Transverse colon (tissue), 4 donors: ENCODE results near the gene LARP4. TPM values are rescaled to one million over a fixed set of nuclear protein-coding genes. Genes with fewer than 3 reads are reported as not detected.
A peak's percentile ranks its signal among the peaks of the same experiment; 100 is the strongest.

ENCODE experiments used
- DNase-seq: peaks from one replicate; pipeline ENCODE4 v3.0.0-alpha.2; 2019
- H3K27ac ChIP-seq, 4 donors: fragments of 200-600 bp; sonication (generic); 2 replicates each; pipeline ENCODE4 v1.5.1; 2016 to 2018; ENCODE audit warnings: inconsistent platforms in 4 of 4
- H3K27me3 ChIP-seq: fragments of 200-600 bp; sonication (generic); 2 replicates; pipeline ENCODE4 v1.5.1; 2017; ENCODE audit warnings: inconsistent platforms
- H3K36me3 ChIP-seq, 4 donors: fragments of 200-600 bp; sonication (generic); 2 replicates each; pipeline ENCODE4 v1.5.1; 2017 to 2019; ENCODE audit warnings: inconsistent platforms in 4 of 4
- H3K4me1 ChIP-seq, 4 donors: fragments of 200-600 bp; sonication (generic); 2 replicates each; pipeline ENCODE4 v1.5.1; 2017 to 2020; ENCODE audit warnings: inconsistent platforms in 4 of 4
- H3K4me3 ChIP-seq, 4 donors: fragments of 200-600 bp; sonication (generic); 1 replicate in 1 of 4; 2 replicates in 3 of 4; pipeline versions ENCODE4 v1.5.1 to v1.6.1; 2017 to 2019; ENCODE audit warnings: inconsistent platforms in 4 of 4
- H3K9me3 ChIP-seq, 2 donors: fragments of 200-600 bp; sonication (generic); 2 replicates each; pipeline ENCODE4 v1.5.1; 2017 to 2019; ENCODE audit warnings: inconsistent platforms in 2 of 2
- EP300 ChIP-seq: sonication (generic); formaldehyde crosslinking; IDR thresholded peaks from one replicate; pipeline ENCODE4 v1.6.1; 2017; ENCODE audit warnings: antibody characterized with exemption, low read depth
- POLR2A ChIP-seq: fragments of 450-650 bp; IDR thresholded peaks from one replicate; pipeline ENCODE4 v1.6.1; 2016; ENCODE audit warnings: antibody characterized with exemption, mild to moderate bottlenecking, moderate library complexity
- POLR2AphosphoS5 ChIP-seq, 3 donors: sonication (generic); formaldehyde crosslinking; IDR thresholded peaks; one replicate each; pipeline ENCODE4 v1.6.1; 2016; ENCODE audit warnings: antibody characterized with exemption in 3 of 3
- WGBS, 2 donors: methylation state at CpG; one replicate each; pipeline ENCODE4 v1.1.5; 2018; ENCODE audit warnings: low coverage in 1 of 2; 5-methylcytosine and 5-hydroxymethylcytosine counted together
- in situ Hi-C, 4 donors: fragments of 200-750 bp; cut with MboI; loops; one replicate each; pipeline versions ENCODE4 v1.15.0 to v1.15.1; 2017; ENCODE audit warnings: low sequenced_read_pairs in 3 of 4, low pct_ligation_motif_present in 1 of 4, low pct_unique_long_range_greater_than_20kb in 1 of 4
- intact Hi-C: fragments of 100-400 bp; cut with DNase I; formaldehyde crosslinking; loops from one replicate; pipeline ENCODE4 v1.15.1; 2023; ENCODE audit warnings: low total_unique reads
- total RNA-seq, 4 donors: library from RNA; depleted of rRNA; stranded (reverse); fragments of >200 nt; gene quantifications; one replicate each; pipeline ENCODE4 v1.1.0, GENCODE V29; 2016
- TF ChIP-seq, protein P1 (sequence below), 5 experiments: fragments of 200-600 bp in 3 of 5; fragments of 450-650 bp in 2 of 5; sonication (generic) in 3 of 5; IDR thresholded peaks; 1 replicate in 2 of 5; 2 replicates in 3 of 5; pipeline ENCODE4 v1.5.1; 2016 to 2017; ENCODE audit warnings: antibody characterized with exemption in 5 of 5, inconsistent platforms in 3 of 5, mild to moderate bottlenecking in 2 of 5, moderate library complexity in 1 of 5

Gene LARP4
- total RNA-seq, 4 donors from 2014 or later, result 13.5 to 58.1 (median 39.6) TPM

DNA sequence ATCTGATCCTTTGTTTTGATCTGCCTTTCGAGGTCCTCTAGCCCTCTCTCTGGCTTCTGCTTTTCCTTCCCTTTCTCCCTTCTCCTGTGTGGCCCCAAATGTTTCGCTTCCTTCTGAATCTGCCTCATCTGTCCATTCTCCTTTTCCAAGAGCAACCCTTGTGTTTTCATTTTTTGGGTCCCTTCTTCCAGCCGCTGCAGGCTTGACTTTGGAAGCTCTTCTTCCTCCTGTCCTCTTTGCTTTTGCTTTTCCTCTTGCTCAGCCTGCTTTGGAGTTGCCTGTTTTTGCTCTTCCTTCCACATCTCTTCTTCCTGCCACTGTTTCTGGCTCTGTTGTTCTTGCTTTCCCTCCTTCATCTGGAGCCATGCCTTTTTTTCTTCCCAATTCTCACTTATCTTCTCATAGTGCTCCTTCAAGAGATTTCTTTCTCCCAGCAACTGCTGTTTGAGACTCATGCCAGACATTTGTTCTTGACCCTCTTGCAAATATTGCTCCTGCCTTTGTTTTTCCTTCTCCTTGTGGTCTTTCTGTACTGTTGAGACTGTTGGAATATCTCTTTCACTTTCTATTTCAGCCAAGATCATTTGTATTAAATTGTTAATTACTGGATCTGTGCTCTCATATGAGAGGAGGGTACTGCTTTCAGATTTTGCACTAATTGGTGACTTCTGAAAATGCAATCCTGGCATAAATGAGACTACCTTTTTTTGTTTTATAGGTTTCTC lies 46.7 kb upstream of the LARP4 start:
- Histone ChIP-seq H3K4me3 (no peak overlapping the region), H3K9me3 (no peaks in the 10 kb centered on the region), H3K27ac (peak overlapping the region in 1 of 4 donors; percentile 26), H3K27me3 (no peaks in the 10 kb centered on the region), H3K4me1 (peaks cover 0 to 15% (median 6%) of the 10 kb centered on the region in 4 donors), H3K36me3 (no peaks in the 10 kb centered on the region)
- 86 to 100% methylated on average over 2 to 3 of the region's 3 CpGs for WGBS, 2 donors
- DNase-seq, result no peak
- TF ChIP-seq EP300 (no peak), POLR2A (no peak), POLR2AphosphoS5 (IDR thresholded peaks at IDR 0.05) (no peak)
- TF ChIP-seq, protein P1, sequence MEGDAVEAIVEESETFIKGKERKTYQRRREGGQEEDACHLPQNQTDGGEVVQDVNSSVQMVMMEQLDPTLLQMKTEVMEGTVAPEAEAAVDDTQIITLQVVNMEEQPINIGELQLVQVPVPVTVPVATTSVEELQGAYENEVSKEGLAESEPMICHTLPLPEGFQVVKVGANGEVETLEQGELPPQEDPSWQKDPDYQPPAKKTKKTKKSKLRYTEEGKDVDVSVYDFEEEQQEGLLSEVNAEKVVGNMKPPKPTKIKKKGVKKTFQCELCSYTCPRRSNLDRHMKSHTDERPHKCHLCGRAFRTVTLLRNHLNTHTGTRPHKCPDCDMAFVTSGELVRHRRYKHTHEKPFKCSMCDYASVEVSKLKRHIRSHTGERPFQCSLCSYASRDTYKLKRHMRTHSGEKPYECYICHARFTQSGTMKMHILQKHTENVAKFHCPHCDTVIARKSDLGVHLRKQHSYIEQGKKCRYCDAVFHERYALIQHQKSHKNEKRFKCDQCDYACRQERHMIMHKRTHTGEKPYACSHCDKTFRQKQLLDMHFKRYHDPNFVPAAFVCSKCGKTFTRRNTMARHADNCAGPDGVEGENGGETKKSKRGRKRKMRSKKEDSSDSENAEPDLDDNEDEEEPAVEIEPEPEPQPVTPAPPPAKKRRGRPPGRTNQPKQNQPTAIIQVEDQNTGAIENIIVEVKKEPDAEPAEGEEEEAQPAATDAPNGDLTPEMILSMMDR (IDR thresholded peaks at IDR 0.05), result no peak
- intact Hi-C loops (no loop called here), in situ Hi-C loops (no loop called here)

DNA sequence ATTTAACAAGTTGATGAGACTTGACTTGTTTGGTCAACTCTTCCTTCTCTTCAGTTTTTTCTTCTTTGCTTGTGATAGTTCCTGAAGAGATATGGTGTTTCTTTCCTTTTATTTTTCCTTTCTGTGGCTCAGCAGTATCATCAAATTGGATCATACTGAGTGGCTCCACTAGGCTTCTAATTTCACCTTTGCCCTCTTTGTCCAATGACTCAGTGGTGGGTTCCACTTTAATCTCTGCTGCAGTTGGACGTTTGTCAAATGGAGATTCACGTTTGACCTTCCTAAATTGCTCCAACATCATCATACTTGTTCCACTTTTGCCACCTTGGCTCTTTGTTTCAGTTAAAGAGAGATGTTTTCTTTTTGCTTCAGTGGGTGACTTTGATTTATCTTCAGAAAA lies 45.8 kb upstream of the LARP4 start:
- peaks cover 0 to 15% (median 6%) of the 10 kb centered on the region in 4 donors for H3K4me1 ChIP-seq
- TF ChIP-seq EP300 (no peak), POLR2AphosphoS5 (IDR thresholded peaks at IDR 0.05) (no peak), POLR2A (no peak)
- TF ChIP-seq, protein P1 (IDR thresholded peaks at IDR 0.05), result no peak
- H3K27me3 ChIP-seq, result no peaks in the 10 kb centered on the region
- intact Hi-C loops, result no loop called here
- H3K27ac ChIP-seq, result no peak overlapping the region
- H3K9me3 ChIP-seq, result no peaks in the 10 kb centered on the region
- no peak for DNase-seq
- H3K4me3 ChIP-seq, result no peak overlapping the region
- 38 to 79% methylated on average over 2 of the region's 2 CpGs for WGBS, 2 donors
- no peaks in the 10 kb centered on the region for H3K36me3 ChIP-seq
- in situ Hi-C loops, result no loop called here

DNA sequence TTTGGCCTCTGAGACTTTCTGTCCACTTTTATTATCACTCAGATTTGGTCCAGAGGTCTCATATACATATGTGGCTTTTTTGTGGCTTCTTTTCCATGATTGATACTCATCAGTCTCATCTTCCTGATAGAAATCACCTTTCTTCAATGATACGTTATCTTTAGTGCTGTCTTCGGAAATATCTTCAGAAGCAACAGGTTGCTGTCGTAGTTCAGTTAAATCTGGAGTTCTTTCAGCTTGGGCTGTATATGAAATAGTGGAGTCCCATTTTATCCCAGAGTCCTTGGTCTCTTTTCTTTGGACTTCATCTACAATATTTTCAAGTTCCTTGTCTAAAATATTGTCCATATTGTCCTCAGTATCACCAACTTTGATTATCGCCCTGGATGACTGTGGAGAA lies 45.3 kb upstream of the LARP4 start:
- peaks cover 0 to 15% (median 6%) of the 10 kb centered on the region in 4 donors for H3K4me1 ChIP-seq
- H3K27ac ChIP-seq, result no peak overlapping the region
- DNase-seq, result no peak
- TF ChIP-seq, protein P1 (IDR thresholded peaks at IDR 0.05), result no peak
- no peak for TF ChIP-seq POLR2A
- no peak for TF ChIP-seq POLR2AphosphoS5 (IDR thresholded peaks at IDR 0.05)
- no peak for TF ChIP-seq EP300
- no peaks in the 10 kb centered on the region for H3K9me3 ChIP-seq
- no peak overlapping the region for H3K4me3 ChIP-seq
- no peaks in the 10 kb centered on the region for H3K27me3 ChIP-seq
- WGBS, 2 donors, result 93 to 99% methylated on average over 4 of the region's 4 CpGs
- no peaks in the 10 kb centered on the region for H3K36me3 ChIP-seq
- in situ Hi-C loops (no loop called here), intact Hi-C loops (no loop called here)

DNA sequence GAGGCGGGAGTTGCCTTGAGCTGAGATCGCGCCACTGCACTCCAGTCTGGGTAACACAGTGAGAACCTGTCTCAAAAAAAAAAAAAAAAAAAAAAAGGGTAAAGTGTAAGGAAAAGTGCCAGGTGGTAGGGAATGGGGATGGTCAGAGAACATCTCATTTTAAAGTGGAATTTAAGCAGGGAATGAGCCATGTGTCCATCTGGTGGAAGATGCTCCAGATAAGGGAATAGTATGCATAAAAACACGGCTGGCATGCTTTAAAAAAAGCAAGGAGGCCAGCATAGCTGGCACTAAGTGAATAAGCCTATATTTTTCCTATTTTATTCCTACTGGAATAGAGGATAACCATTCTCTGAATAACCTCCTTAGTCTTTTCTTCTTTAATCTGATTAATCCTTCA lies 38.0 kb upstream of the LARP4 start:
- Histone ChIP-seq H3K36me3 (no peaks in the 10 kb centered on the region), H3K27ac (no peak overlapping the region), H3K9me3 (no peaks in the 10 kb centered on the region), H3K27me3 (no peaks in the 10 kb centered on the region), H3K4me3 (no peak overlapping the region), H3K4me1 (no peaks in the 10 kb centered on the region)
- DNase-seq, result no peak
- TF ChIP-seq POLR2AphosphoS5 (IDR thresholded peaks at IDR 0.05) (no peak), POLR2A (no peak), EP300 (no peak)
- TF ChIP-seq, protein P1 (IDR thresholded peaks at IDR 0.05), result no peak
- in situ Hi-C loops (no loop called here), intact Hi-C loops (no loop called here)
- whole genome bisulfite sequencing, 2 donors, result 93 to 96% methylated on average over 4 of the region's 4 CpGs
